ENCODE measurements around the gene ANXA11. TPM values are rescaled to one million over a fixed set of nuclear protein-coding genes. Genes with fewer than 3 reads are reported as not detected.
"Not testable (repeated sequence)": the region's sequence is repeated elsewhere in the genome, so short reads cannot be mapped to it uniquely, and the experiment has no call there.

ANXA11 gene
- 100 to 1,000 TPM; 155 to 287 TPM for polyA plus RNA-seq

GRCh38 chr10:80205477-80206276 is at the start of gene ANXA11:
Gene ANXA11 (minus strand): TSS chr10:80205537. CDS start chr10:80172861, 32,676 bp downstream.
- peaks cover 7 to 16% of the 10 kb centered on the region in 2 donors for H3K4me1 ChIP-seq (ENCODE audit: control insufficient read depth in 2 of 2, insufficient read depth in 2 of 2, low read length in 1 of 2)
- H3K36me3 ChIP-seq (ENCODE audit: control insufficient read depth in 2 of 2, insufficient read depth in 2 of 2, low read length in 1 of 2): peaks cover 0 to 5% of the 10 kb centered on the region in 2 donors
- WGBS, 2 donors: 2 to 4% methylated on average over 41 to 45 of the region's 45 CpGs
- H3K9me3 ChIP-seq (ENCODE audit: control insufficient read depth in 2 of 2, insufficient read depth in 1 of 2, low read depth in 1 of 2, low read length in 1 of 2): no peaks in the 10 kb centered on the region
- peak within 1 kb of the TSS; percentile 99 to 100 for H3K27ac ChIP-seq (ENCODE audit: low read depth in 2 of 2, low read length in 1 of 2)
- no peaks in the 10 kb centered on the region for H3K27me3 ChIP-seq (ENCODE audit: control insufficient read depth in 1 of 2, insufficient read depth in 2 of 2, low read length in 2 of 2)
- peak within 1 kb of the TSS; percentile 80 to 94 for H3K4me3 ChIP-seq (ENCODE audit: low read depth in 1 of 2, low read length in 2 of 2)

DNA sequence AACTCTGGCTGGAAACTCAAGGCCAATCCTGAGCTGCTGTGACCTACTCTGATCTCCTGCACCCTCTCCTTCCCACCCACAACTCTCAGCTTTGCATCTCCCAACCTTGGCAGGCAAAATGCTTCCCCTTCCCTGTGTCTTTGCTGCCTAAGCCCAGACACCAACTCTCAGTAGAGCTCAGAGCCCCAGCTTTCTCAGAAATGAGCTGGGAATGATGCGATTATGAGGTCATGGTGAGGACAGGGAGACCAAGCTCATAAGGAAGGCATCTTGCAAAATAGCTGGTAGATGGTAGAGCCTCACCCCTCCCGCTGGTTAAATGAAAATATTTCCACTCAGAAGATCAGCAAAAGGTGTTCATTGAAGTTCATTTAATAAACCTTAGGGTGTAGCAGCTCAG is 49.4 kb upstream of the ANXA11 start:
- H3K4me3 ChIP-seq (ENCODE audit: low read depth in 1 of 2, low read length in 2 of 2); H3K9me3 ChIP-seq (ENCODE audit: control insufficient read depth in 2 of 2, insufficient read depth in 1 of 2, low read depth in 1 of 2, low read length in 1 of 2); H3K27ac ChIP-seq (ENCODE audit: low read depth in 2 of 2, low read length in 1 of 2); H3K36me3 ChIP-seq (ENCODE audit: control insufficient read depth in 2 of 2, insufficient read depth in 2 of 2, low read length in 1 of 2); H3K4me1 ChIP-seq (ENCODE audit: control insufficient read depth in 2 of 2, insufficient read depth in 2 of 2, low read length in 1 of 2); H3K27me3 ChIP-seq (ENCODE audit: control insufficient read depth in 1 of 2, insufficient read depth in 2 of 2, low read length in 2 of 2): not testable (repeated sequence)
- WGBS, 2 donors: no CpG with 5 or more reads among the region's 2 CpGs

DNA sequence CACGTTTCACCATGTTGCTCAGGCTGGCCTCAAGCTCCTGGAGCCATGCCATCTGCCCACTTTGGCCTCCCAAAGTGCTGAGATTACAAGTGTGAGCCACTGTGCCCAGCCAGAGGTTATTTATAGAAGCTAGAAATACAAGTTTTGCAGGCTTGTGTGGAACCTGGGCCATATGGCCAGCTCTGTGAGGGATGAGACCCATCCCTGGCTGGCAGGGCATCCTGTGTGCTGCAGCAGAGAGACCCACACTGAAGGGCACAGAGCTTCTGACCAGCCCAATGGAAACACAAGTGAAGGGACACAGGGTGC is 48.6 kb upstream of the ANXA11 start:
- H3K27me3 ChIP-seq (ENCODE audit: control insufficient read depth in 1 of 2, insufficient read depth in 2 of 2, low read length in 2 of 2); H3K4me3 ChIP-seq (ENCODE audit: low read depth in 1 of 2, low read length in 2 of 2); H3K36me3 ChIP-seq (ENCODE audit: control insufficient read depth in 2 of 2, insufficient read depth in 2 of 2, low read length in 1 of 2); H3K9me3 ChIP-seq (ENCODE audit: control insufficient read depth in 2 of 2, insufficient read depth in 1 of 2, low read depth in 1 of 2, low read length in 1 of 2); H3K27ac ChIP-seq (ENCODE audit: low read depth in 2 of 2, low read length in 1 of 2); H3K4me1 ChIP-seq (ENCODE audit: control insufficient read depth in 2 of 2, insufficient read depth in 2 of 2, low read length in 1 of 2): not testable (repeated sequence)
- 24 to 29% methylated on average over 1 of the region's 1 CpG for WGBS, 2 donors

DNA sequence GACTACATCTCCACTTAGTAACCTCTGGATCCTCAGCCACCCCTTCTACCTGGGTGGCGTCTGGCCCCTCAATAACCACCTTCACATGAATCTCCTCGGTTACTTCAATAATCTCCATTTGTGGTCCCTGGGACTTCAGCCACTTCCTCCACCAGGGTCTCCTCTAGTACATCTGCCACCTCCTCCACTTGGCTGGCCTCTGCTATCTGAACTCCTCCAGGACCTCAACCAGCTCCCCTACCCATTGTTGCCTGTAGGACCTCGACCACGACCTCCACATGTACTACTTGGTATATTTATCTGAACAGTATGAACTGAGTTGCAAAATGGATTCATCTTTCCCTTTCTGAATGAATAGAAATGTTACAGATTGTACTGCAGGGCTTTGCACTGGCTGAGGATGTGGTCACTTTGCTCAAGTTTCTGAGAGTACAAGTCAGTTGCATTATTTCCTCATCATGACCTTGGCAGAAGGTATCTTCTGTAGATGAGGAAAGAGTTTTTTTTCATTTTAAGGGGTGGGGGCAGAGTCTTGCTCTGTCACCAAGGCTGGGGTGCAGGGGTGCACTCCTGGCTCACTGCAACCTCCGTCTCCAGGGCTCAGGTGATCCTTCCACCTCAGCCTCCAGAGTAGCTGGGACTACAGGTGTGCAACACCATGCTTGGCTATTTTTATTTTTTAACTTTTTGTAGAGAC is 48.1 kb upstream of the ANXA11 start:
- WGBS, 2 donors: 75 to 77% methylated on average over 5 of the region's 5 CpGs
- Histone ChIP-seq H3K4me3 (ENCODE audit: low read depth in 1 of 2, low read length in 2 of 2) (no peak overlapping the region), H3K27me3 (ENCODE audit: control insufficient read depth in 1 of 2, insufficient read depth in 2 of 2, low read length in 2 of 2) (no peaks in the 10 kb centered on the region), H3K9me3 (ENCODE audit: control insufficient read depth in 2 of 2, insufficient read depth in 1 of 2, low read depth in 1 of 2, low read length in 1 of 2) (no peaks in the 10 kb centered on the region), H3K4me1 (ENCODE audit: control insufficient read depth in 2 of 2, insufficient read depth in 2 of 2, low read length in 1 of 2) (no peaks in the 10 kb centered on the region), H3K27ac (ENCODE audit: low read depth in 2 of 2, low read length in 1 of 2) (no peak overlapping the region), H3K36me3 (ENCODE audit: control insufficient read depth in 2 of 2, insufficient read depth in 2 of 2, low read length in 1 of 2) (no peaks in the 10 kb centered on the region)

DNA sequence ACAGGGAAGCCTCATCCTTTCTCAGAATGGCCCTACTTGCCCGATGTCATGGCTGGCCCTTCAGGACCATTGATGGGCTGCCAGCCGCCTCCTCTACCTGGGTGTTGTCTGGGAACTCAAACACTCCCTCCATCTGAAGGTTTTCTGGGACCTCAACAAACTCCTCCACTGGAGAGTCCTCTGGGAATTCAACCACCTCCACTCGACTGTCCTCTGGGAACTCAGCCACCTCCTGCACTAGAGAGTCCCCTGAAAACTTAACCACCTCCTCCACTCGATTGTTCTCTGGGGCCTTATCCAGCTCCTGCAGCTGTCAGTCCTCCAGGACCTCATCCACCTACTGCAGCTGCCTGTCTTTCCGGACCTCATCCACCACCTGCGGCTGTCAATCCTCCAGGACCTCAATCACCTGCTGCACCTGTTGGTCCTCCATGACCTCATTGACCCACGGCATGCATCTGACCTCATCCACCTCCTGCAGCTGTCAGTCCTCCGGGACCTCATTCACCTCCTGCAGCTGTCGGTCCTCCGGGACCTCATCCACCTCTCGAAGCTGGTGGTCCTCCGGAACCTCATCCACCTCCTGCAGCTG is 47.1 kb upstream of the ANXA11 start:
- Histone ChIP-seq H3K27me3 (ENCODE audit: control insufficient read depth in 1 of 2, insufficient read depth in 2 of 2, low read length in 2 of 2) (no peaks in the 10 kb centered on the region), H3K4me1 (ENCODE audit: control insufficient read depth in 2 of 2, insufficient read depth in 2 of 2, low read length in 1 of 2) (no peaks in the 10 kb centered on the region), H3K36me3 (ENCODE audit: control insufficient read depth in 2 of 2, insufficient read depth in 2 of 2, low read length in 1 of 2) (no peaks in the 10 kb centered on the region), H3K4me3 (ENCODE audit: low read depth in 1 of 2, low read length in 2 of 2) (no peak overlapping the region), H3K9me3 (ENCODE audit: control insufficient read depth in 2 of 2, insufficient read depth in 1 of 2, low read depth in 1 of 2, low read length in 1 of 2) (no peaks in the 10 kb centered on the region), H3K27ac (ENCODE audit: low read depth in 2 of 2, low read length in 1 of 2) (no peak overlapping the region)
- 83 to 90% methylated on average over 12 of the region's 12 CpGs for WGBS, 2 donors

DNA sequence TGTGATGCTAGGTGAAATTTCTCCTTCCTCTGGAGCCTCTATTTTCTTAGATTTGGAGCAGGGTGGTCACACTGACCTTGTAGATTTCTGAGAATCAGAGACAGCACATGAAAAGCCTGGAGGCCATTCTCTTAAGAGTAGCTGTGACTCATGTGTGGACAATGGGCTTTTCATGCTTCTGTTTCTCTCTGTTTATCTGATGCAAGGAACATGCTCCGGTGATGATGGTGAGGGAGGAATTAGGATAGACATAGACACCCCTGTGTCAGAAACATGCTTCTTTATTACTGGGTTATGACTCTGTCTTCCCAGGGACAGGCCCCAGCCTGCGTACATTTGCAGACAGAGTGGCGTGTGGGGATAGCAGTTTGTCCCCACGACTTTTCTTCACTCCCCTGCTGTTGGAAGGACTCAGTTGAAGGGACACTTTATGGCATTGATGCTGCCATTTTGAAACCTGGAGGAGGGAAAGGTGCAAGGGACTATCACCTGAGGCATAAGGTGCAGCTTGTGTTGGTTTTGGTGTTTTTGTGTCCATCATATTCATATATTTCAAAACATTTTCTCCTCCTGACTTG is 46.5 kb upstream of the ANXA11 start:
- H3K4me1 ChIP-seq (ENCODE audit: control insufficient read depth in 2 of 2, insufficient read depth in 2 of 2, low read length in 1 of 2); H3K36me3 ChIP-seq (ENCODE audit: control insufficient read depth in 2 of 2, insufficient read depth in 2 of 2, low read length in 1 of 2); H3K27me3 ChIP-seq (ENCODE audit: control insufficient read depth in 1 of 2, insufficient read depth in 2 of 2, low read length in 2 of 2); H3K4me3 ChIP-seq (ENCODE audit: low read depth in 1 of 2, low read length in 2 of 2); H3K27ac ChIP-seq (ENCODE audit: low read depth in 2 of 2, low read length in 1 of 2); H3K9me3 ChIP-seq (ENCODE audit: control insufficient read depth in 2 of 2, insufficient read depth in 1 of 2, low read depth in 1 of 2, low read length in 1 of 2): not testable (repeated sequence)
- WGBS, 2 donors: 75 to 79% methylated on average over 3 of the region's 4 CpGs

GRCh38 chr10:80250399-80250798 is 45.1 kb upstream of the ANXA11 start:
- not testable (repeated sequence) for H3K4me1 ChIP-seq (ENCODE audit: control insufficient read depth in 2 of 2, insufficient read depth in 2 of 2, low read length in 1 of 2); H3K27ac ChIP-seq (ENCODE audit: low read depth in 2 of 2, low read length in 1 of 2); H3K27me3 ChIP-seq (ENCODE audit: control insufficient read depth in 1 of 2, insufficient read depth in 2 of 2, low read length in 2 of 2); H3K9me3 ChIP-seq (ENCODE audit: control insufficient read depth in 2 of 2, insufficient read depth in 1 of 2, low read depth in 1 of 2, low read length in 1 of 2); H3K36me3 ChIP-seq (ENCODE audit: control insufficient read depth in 2 of 2, insufficient read depth in 2 of 2, low read length in 1 of 2); H3K4me3 ChIP-seq (ENCODE audit: low read depth in 1 of 2, low read length in 2 of 2)
- WGBS, 2 donors: no CpG with 5 or more reads among the region's 1 CpG

- WGBS, 2 donors: 48 to 54% methylated on average over 3 of the region's 4 CpGs
- H3K4me1 ChIP-seq (ENCODE audit: control insufficient read depth in 2 of 2, insufficient read depth in 2 of 2, low read length in 1 of 2); H3K27ac ChIP-seq (ENCODE audit: low read depth in 2 of 2, low read length in 1 of 2): not testable (repeated sequence)
Observed at GRCh38 chr10:80249906-80250305, 44.6 kb upstream of the ANXA11 start.

DNA sequence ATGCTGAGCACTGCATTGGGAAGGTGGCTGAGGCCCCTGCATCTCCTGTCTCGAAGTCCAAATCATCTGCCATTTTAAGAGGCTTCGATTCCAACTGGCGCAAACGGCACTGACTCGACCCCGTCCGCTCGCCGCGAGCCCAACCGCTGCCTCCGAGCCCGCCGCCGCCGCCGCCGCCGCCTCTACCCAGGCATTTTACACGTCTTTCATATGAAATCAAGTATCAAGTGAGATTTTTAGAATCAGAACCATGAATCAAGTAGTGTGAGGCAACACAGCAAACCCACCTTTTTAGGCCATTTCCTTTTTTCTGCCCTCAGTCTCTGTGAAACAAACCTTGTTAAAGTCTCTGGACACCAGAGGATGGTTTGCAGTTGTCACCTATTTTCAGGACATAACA is 42.3 kb upstream of the ANXA11 start:
- not testable (repeated sequence) for H3K27ac ChIP-seq (ENCODE audit: low read depth in 2 of 2, low read length in 1 of 2); H3K36me3 ChIP-seq (ENCODE audit: control insufficient read depth in 2 of 2, insufficient read depth in 2 of 2, low read length in 1 of 2); H3K27me3 ChIP-seq (ENCODE audit: control insufficient read depth in 1 of 2, insufficient read depth in 2 of 2, low read length in 2 of 2); H3K9me3 ChIP-seq (ENCODE audit: control insufficient read depth in 2 of 2, insufficient read depth in 1 of 2, low read depth in 1 of 2, low read length in 1 of 2); H3K4me1 ChIP-seq (ENCODE audit: control insufficient read depth in 2 of 2, insufficient read depth in 2 of 2, low read length in 1 of 2); H3K4me3 ChIP-seq (ENCODE audit: low read depth in 1 of 2, low read length in 2 of 2)
- WGBS, 2 donors: 92 to 97% methylated on average over 17 to 18 of the region's 20 CpGs

More at GRCh38 chr10:80249906-80250305, 44.6 kb upstream of the ANXA11 start:
- not testable (repeated sequence) for H3K9me3 ChIP-seq (ENCODE audit: control insufficient read depth in 2 of 2, insufficient read depth in 1 of 2, low read depth in 1 of 2, low read length in 1 of 2); H3K4me3 ChIP-seq (ENCODE audit: low read depth in 1 of 2, low read length in 2 of 2); H3K27me3 ChIP-seq (ENCODE audit: control insufficient read depth in 1 of 2, insufficient read depth in 2 of 2, low read length in 2 of 2); H3K36me3 ChIP-seq (ENCODE audit: control insufficient read depth in 2 of 2, insufficient read depth in 2 of 2, low read length in 1 of 2)
